ENCODE measurements around the gene LSM7.

The LSM7 gene

GRCh38 chr19:2374808-2375207, 46.4 kb upstream of the LSM7 start:
- H3K4me3 ChIP-seq (ENCODE audit: low read depth, low read length, poor library complexity, severe bottlenecking), result no peak overlapping the region
- no peaks in the 10 kb centered on the region for H4K20me1 ChIP-seq (ENCODE audit: insufficient read depth, low read length)
- no peaks in the 10 kb centered on the region for H3K4me1 ChIP-seq (ENCODE audit: insufficient read depth, low read length, severe bottlenecking)
- no peak overlapping the region for H3K27ac ChIP-seq (ENCODE audit: low read depth, low read length, poor library complexity, severe bottlenecking)
- no peaks in the 10 kb centered on the region for H3F3A ChIP-seq (ENCODE audit: insufficient read depth, low read length)
- H3K9me3 ChIP-seq (ENCODE audit: low read length), result 0 out of 2 replicates have a peak, but pooled peaks cover under 1% of the 10 kb centered on the region
- H2AFZ ChIP-seq (ENCODE audit: low read length), result no peak overlapping the region
- no peaks in the 10 kb centered on the region; the same call in 1 of the 2 replicates for H3K36me3 ChIP-seq (ENCODE audit: insufficient read depth, low read length)
- no peaks in the 10 kb centered on the region; the same call in 1 of the 2 replicates for H3K27me3 ChIP-seq (ENCODE audit: insufficient read depth, low read length)
- no peak for TF ChIP-seq EZH2 (IDR thresholded peaks at IDR 0.05; ENCODE audit: borderline replicate concordance, low read length)
- TF ChIP-seq, protein P1, sequence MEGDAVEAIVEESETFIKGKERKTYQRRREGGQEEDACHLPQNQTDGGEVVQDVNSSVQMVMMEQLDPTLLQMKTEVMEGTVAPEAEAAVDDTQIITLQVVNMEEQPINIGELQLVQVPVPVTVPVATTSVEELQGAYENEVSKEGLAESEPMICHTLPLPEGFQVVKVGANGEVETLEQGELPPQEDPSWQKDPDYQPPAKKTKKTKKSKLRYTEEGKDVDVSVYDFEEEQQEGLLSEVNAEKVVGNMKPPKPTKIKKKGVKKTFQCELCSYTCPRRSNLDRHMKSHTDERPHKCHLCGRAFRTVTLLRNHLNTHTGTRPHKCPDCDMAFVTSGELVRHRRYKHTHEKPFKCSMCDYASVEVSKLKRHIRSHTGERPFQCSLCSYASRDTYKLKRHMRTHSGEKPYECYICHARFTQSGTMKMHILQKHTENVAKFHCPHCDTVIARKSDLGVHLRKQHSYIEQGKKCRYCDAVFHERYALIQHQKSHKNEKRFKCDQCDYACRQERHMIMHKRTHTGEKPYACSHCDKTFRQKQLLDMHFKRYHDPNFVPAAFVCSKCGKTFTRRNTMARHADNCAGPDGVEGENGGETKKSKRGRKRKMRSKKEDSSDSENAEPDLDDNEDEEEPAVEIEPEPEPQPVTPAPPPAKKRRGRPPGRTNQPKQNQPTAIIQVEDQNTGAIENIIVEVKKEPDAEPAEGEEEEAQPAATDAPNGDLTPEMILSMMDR (IDR thresholded peaks at IDR 0.05; ENCODE audit: low read length), result no peak
- H3K9ac ChIP-seq (ENCODE audit: low read length), result no peak overlapping the region
- H3K9me2 ChIP-seq (ENCODE audit: low read depth, low read length), result no peaks in the 10 kb centered on the region
- H3K79me2 ChIP-seq (ENCODE audit: insufficient read depth, low read length), result no peaks in the 10 kb centered on the region
- no peak overlapping the region for H3K4me2 ChIP-seq (ENCODE audit: low read length)

- H3K4me1 ChIP-seq (ENCODE audit: insufficient read depth, low read length, severe bottlenecking), result no peaks in the 10 kb centered on the region
- H3K27ac ChIP-seq (ENCODE audit: low read depth, low read length, poor library complexity, severe bottlenecking), result no peak overlapping the region
- no peaks in the 10 kb centered on the region; the same call in 1 of the 2 replicates for H3K27me3 ChIP-seq (ENCODE audit: insufficient read depth, low read length)
- 0 out of 2 replicates have a peak, but pooled peaks cover 3% of the 10 kb centered on the region for H3K9me3 ChIP-seq (ENCODE audit: low read length)
- H2AFZ ChIP-seq (ENCODE audit: low read length), result no peak overlapping the region
- H3K36me3 ChIP-seq (ENCODE audit: insufficient read depth, low read length), result no peaks in the 10 kb centered on the region; the same call in 1 of the 2 replicates
- H3F3A ChIP-seq (ENCODE audit: insufficient read depth, low read length), result no peaks in the 10 kb centered on the region
- no peak overlapping the region for H3K9ac ChIP-seq (ENCODE audit: low read length)
- no peaks in the 10 kb centered on the region for H3K9me2 ChIP-seq (ENCODE audit: low read depth, low read length)
- no peak overlapping the region for H3K4me2 ChIP-seq (ENCODE audit: low read length)
- no peaks in the 10 kb centered on the region for H3K79me2 ChIP-seq (ENCODE audit: insufficient read depth, low read length)
- H4K20me1 ChIP-seq (ENCODE audit: insufficient read depth, low read length), result no peaks in the 10 kb centered on the region
- TF ChIP-seq, protein P1 (IDR thresholded peaks at IDR 0.05; ENCODE audit: low read length), result no peak
- TF ChIP-seq EZH2 (IDR thresholded peaks at IDR 0.05; ENCODE audit: borderline replicate concordance, low read length), result no peak
- H3K4me3 ChIP-seq (ENCODE audit: low read depth, low read length, poor library complexity, severe bottlenecking), result no peak overlapping the region
These were observed 43.8 kb upstream of the LSM7 start for GRCh38 chr19:2372076-2372612.

GRCh38 chr19:2371656-2372055, 43.3 kb upstream of the LSM7 start:
- no peak overlapping the region for H3K4me3 ChIP-seq (ENCODE audit: low read depth, low read length, poor library complexity, severe bottlenecking)
- H3K4me2 ChIP-seq (ENCODE audit: low read length), result no peak overlapping the region
- no peak overlapping the region for H2AFZ ChIP-seq (ENCODE audit: low read length)
- no peaks in the 10 kb centered on the region for H3K9me2 ChIP-seq (ENCODE audit: low read depth, low read length)
- no peaks in the 10 kb centered on the region; the same call in 1 of the 2 replicates for H3K27me3 ChIP-seq (ENCODE audit: insufficient read depth, low read length)
- H4K20me1 ChIP-seq (ENCODE audit: insufficient read depth, low read length), result no peaks in the 10 kb centered on the region
- H3F3A ChIP-seq (ENCODE audit: insufficient read depth, low read length), result no peaks in the 10 kb centered on the region
- TF ChIP-seq EZH2 (IDR thresholded peaks at IDR 0.05; ENCODE audit: borderline replicate concordance, low read length), result no peak
- TF ChIP-seq, protein P1 (IDR thresholded peaks at IDR 0.05; ENCODE audit: low read length), result no peak
- H3K4me1 ChIP-seq (ENCODE audit: insufficient read depth, low read length, severe bottlenecking), result no peaks in the 10 kb centered on the region
- no peak overlapping the region for H3K27ac ChIP-seq (ENCODE audit: low read depth, low read length, poor library complexity, severe bottlenecking)
- H3K9me3 ChIP-seq (ENCODE audit: low read length), result 0 out of 2 replicates have a peak, but pooled peaks cover 3% of the 10 kb centered on the region
- H3K36me3 ChIP-seq (ENCODE audit: insufficient read depth, low read length), result no peaks in the 10 kb centered on the region; the same call in 1 of the 2 replicates
- no peak overlapping the region for H3K9ac ChIP-seq (ENCODE audit: low read length)
- H3K79me2 ChIP-seq (ENCODE audit: insufficient read depth, low read length), result no peaks in the 10 kb centered on the region

Measured in OCI-LY1 (cell line).